Trophoblast cell (in vitro differentiated cells and primary cell): ENCODE measurements around the gene KCTD2.

Experiments
- DNase-seq, 2 donors: peaks; one replicate each; pipeline ENCODE4 v3.0.0-alpha.2; 2016
- H2AFZ ChIP-seq: 2 replicates; pipeline ENCODE4 v1.6.1; 2013; ENCODE audit warnings: low read length, moderate library complexity, mild to moderate bottlenecking; ENCODE audit not compliant: insufficient read depth, poor library complexity
- H2AK5ac ChIP-seq: 2 replicates; pipeline ENCODE4 v1.6.1; 2013; ENCODE audit warnings: mild to moderate bottlenecking, low read length
- H2BK120ac ChIP-seq: 2 replicates; pipeline ENCODE4 v1.6.1; 2013; ENCODE audit warnings: low read length, mild to moderate bottlenecking, moderate library complexity; ENCODE audit not compliant: insufficient read depth, poor library complexity
- H2BK12ac ChIP-seq: 2 replicates; pipeline ENCODE4 v1.6.1; 2013; ENCODE audit warnings: mild to moderate bottlenecking, low read length, moderate library complexity
- H2BK5ac ChIP-seq: 2 replicates; pipeline ENCODE4 v1.6.1; 2013; ENCODE audit warnings: low read length, low read depth, moderate library complexity, mild to moderate bottlenecking; ENCODE audit not compliant: poor library complexity
- H3K14ac ChIP-seq: 2 replicates; pipeline ENCODE4 v1.6.1; 2013; ENCODE audit warnings: mild to moderate bottlenecking, low read length
- H3K18ac ChIP-seq: 2 replicates; pipeline ENCODE4 v1.6.1; 2013; ENCODE audit warnings: mild to moderate bottlenecking, low read length
- H3K23ac ChIP-seq: 2 replicates; pipeline ENCODE4 v1.6.1; 2013; ENCODE audit warnings: low read length
- H3K27ac ChIP-seq: 2 replicates; pipeline ENCODE4 v1.5.1; 2013; ENCODE audit warnings: low read depth, mild to moderate bottlenecking, inconsistent platforms, low read length, moderate library complexity
- H3K27me3 ChIP-seq: 2 replicates; pipeline ENCODE4 v1.6.1; 2013; ENCODE audit warnings: inconsistent platforms, mild to moderate bottlenecking, low read length, moderate library complexity; ENCODE audit not compliant: insufficient read depth
- H3K36me3 ChIP-seq, 2 experiments: 1 replicate in 1 of 2; 2 replicates in 1 of 2; pipeline ENCODE4 v1.6.1; 2013; ENCODE audit warnings: low read length in 2 of 2, mild to moderate bottlenecking in 2 of 2, moderate library complexity in 1 of 2; ENCODE audit not compliant: insufficient read depth in 2 of 2, control insufficient read depth in 1 of 2
- H3K4ac ChIP-seq: 2 replicates; pipeline ENCODE4 v1.6.1; 2013; ENCODE audit warnings: low read depth, mild to moderate bottlenecking, low read length, moderate library complexity
- H3K4me1 ChIP-seq, 2 experiments: 1 replicate in 1 of 2; 2 replicates in 1 of 2; pipeline ENCODE4 v1.6.1; 2013; ENCODE audit warnings: low read length in 2 of 2, mild to moderate bottlenecking in 2 of 2, moderate library complexity in 1 of 2; ENCODE audit not compliant: insufficient read depth in 2 of 2, control insufficient read depth in 1 of 2
- H3K4me2 ChIP-seq: 2 replicates; pipeline ENCODE4 v1.6.1; 2013; ENCODE audit warnings: inconsistent platforms, mild to moderate bottlenecking, low read length, moderate library complexity
- H3K4me3 ChIP-seq: 2 replicates; pipeline ENCODE4 v1.5.1; 2013; ENCODE audit warnings: mild to moderate bottlenecking, low read depth, low read length, inconsistent platforms
- H3K79me1 ChIP-seq: one replicate; pipeline ENCODE4 v1.6.1; 2013; ENCODE audit warnings: low read length
- H3K79me2 ChIP-seq: 2 replicates; pipeline ENCODE4 v1.6.1; 2013; ENCODE audit warnings: low read length, mild to moderate bottlenecking; ENCODE audit not compliant: control insufficient read depth, insufficient read depth, poor library complexity
- H3K9ac ChIP-seq: 2 replicates; pipeline ENCODE4 v1.6.1; 2013; ENCODE audit warnings: mild to moderate bottlenecking, low read length
- H3K9me3 ChIP-seq: 2 replicates; pipeline ENCODE4 v1.6.1; 2013; ENCODE audit warnings: low read depth, mild to moderate bottlenecking, control low read depth, inconsistent platforms, low read length; ENCODE audit not compliant: insufficient read depth
- H4K12ac ChIP-seq: 2 replicates; pipeline ENCODE4 v1.6.1; 2013; ENCODE audit warnings: low read depth, mild to moderate bottlenecking, low read length, moderate library complexity
- H4K8ac ChIP-seq: 2 replicates; pipeline ENCODE4 v1.6.1; 2013; ENCODE audit warnings: low read depth, mild to moderate bottlenecking, low read length, moderate library complexity
- H4K91ac ChIP-seq: one replicate; pipeline ENCODE4 v1.6.1; 2013; ENCODE audit warnings: low read depth, mild to moderate bottlenecking, low read length, moderate library complexity
- WGBS: extraction: QIAGEN DNeasy Blood & Tissue Kit; methylation state at CpG from one replicate; pipeline ENCODE4 v1.1.7; 2013; ENCODE audit warnings: missing lambda C conversion rate; ENCODE audit not compliant: insufficient read length, insufficient coverage; ENCODE audit errors: extremely low coverage; 5-methylcytosine and 5-hydroxymethylcytosine counted together

KCTD2 gene

DNA sequence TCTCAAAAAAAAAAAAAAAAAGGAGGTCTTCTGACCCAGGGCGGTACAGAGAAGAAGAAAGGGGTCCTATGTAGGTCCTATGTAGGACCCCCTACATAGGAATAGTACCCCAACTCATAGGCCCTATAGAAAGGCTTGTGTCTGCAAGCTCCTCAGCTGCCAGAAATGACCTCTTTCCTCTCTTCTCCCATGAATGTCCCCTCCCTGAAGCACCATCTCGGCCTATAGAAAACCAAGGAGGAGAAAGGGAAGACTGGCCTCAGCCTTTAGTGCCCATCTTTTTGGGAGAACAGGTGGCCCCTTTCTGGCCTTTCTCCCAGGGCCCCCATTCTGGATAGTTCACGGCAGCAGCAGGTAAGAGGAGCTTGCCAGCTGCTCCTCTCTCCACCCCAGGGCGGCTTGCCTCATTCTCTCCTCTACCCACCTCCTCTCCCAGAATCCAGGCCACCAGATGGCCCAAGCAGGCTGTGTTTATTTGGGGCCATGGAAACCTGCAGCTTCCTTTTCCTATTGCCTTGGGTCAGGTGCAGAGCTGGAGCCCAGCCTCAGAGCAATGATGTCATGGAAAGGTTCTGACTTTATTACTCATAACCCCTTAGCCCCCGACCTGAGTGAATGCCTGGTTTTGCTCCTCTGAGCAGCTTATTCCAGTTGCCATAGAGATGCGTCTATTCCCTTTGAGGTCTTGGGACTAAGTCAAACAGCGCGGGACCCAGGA, 36.2 kb upstream of the KCTD2 start:
- Histone ChIP-seq H3K79me2 (peaks cover 5% of the 10 kb centered on the region), H3K27ac (no peak overlapping the region), H4K8ac (no peak overlapping the region), H3K9me3 (no peaks in the 10 kb centered on the region), H3K27me3 (no peaks in the 10 kb centered on the region), H3K4ac (no peak overlapping the region), H2AK5ac (no peak overlapping the region), H2AFZ (no peak overlapping the region), H2BK12ac (no peak overlapping the region), H2BK120ac (no peak overlapping the region), H3K9ac (no peak overlapping the region), H3K36me3 (no peaks in the 10 kb centered on the region), H2BK5ac (no peak overlapping the region), H3K4me3 (no peak overlapping the region), H3K23ac (no peak overlapping the region), H3K79me1 (peaks cover 12% of the 10 kb centered on the region), H4K91ac (no peak overlapping the region), H3K4me1 (peaks cover 15 to 23% of the 10 kb centered on the region in 2 experiments), H3K14ac (no peak overlapping the region), H3K4me2 (peak overlapping the region; percentile 4), H4K12ac (peak overlapping the region; percentile 37), H3K18ac (no peak overlapping the region)
- no CpG with 5 or more reads among the region's 8 CpGs for WGBS
- DNase-seq = peak; percentile 93 to 97

DNA sequence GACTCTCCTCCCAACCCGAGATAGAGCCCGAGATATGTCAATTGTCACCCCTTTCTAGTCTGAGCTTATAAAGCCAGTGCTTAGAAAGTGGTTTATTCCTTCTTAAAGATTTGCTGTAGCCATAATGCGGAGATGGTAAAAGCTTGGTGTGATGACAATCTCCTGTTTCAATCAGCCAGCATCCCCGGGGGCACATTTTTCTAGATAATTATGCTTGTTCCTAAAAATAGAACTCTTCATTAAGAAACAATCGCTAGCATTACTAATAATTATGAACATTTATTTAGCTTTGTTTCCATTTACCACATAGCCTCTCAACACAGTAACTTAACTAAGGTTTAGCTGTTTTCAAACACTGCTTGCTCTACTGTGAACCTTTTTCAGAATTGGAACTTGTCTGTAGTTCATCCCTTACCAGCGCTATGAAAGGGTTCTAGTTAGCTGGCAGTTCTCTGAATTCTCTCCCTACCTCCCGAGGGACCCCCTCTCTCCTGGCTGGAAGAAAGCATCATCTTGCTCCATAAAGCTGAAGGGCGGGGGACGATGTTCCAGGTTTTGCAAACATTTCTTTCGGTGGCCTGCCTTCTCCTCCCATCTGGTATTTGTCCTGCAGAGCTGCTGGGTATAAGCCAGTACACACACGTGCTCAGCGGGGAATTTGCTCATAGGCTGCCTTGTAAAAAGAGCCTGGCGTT, 35.5 kb upstream of the KCTD2 start:
- WGBS = no CpG with 5 or more reads among the region's 13 CpGs
- Histone ChIP-seq H3K36me3 (peaks cover 0 to 1% of the 10 kb centered on the region in 2 experiments), H3K4me1 (peaks cover 15 to 23% of the 10 kb centered on the region in 2 experiments), H3K4ac (no peak overlapping the region), H2AK5ac (no peak overlapping the region), H2BK120ac (no peak overlapping the region), H4K8ac (peak overlapping the region; percentile 98), H3K4me2 (peak overlapping the region; percentile 85), H4K91ac (peak overlapping the region; percentile 90), H3K79me1 (peaks cover 12% of the 10 kb centered on the region), H3K18ac (no peak overlapping the region), H3K27me3 (no peaks in the 10 kb centered on the region), H3K14ac (no peak overlapping the region), H3K79me2 (peaks cover 5% of the 10 kb centered on the region), H2AFZ (no peak overlapping the region), H3K4me3 (no peak overlapping the region), H4K12ac (peak overlapping the region; percentile 97), H3K23ac (no peak overlapping the region), H2BK5ac (no peak overlapping the region), H2BK12ac (no peak overlapping the region), H3K27ac (peak overlapping the region; percentile 82), H3K9me3 (no peaks in the 10 kb centered on the region), H3K9ac (no peak overlapping the region)
- peak; percentile 43 to 85 for DNase-seq

DNA sequence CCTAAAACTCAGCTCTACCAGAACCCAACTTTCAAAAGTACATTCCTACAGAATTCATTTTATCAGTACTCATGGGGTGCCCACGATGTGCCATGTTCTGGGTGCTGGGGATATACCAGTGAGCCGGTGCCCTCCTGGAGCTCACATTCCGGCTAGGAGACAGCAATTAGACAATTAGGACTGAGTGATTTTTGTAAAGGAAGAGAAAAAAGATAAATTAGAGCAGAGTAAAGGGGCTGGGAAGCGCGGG, 35.0 kb upstream of the KCTD2 start:
- H3K27ac ChIP-seq = peak overlapping the region; percentile 82
- H3K18ac ChIP-seq = peak overlapping the region; percentile 85
- H2BK12ac ChIP-seq = no peak overlapping the region
- H3K23ac ChIP-seq = no peak overlapping the region
- peak overlapping the region; percentile 86 for H3K4me3 ChIP-seq
- peak overlapping the region; percentile 8 for H3K9ac ChIP-seq
- H2AFZ ChIP-seq = peak overlapping the region; percentile 97
- H4K12ac ChIP-seq = peak overlapping the region; percentile 97
- no CpG with 5 or more reads among the region's 5 CpGs for whole genome bisulfite sequencing
- peak overlapping the region; percentile 90 for H4K91ac ChIP-seq
- peaks cover 5% of the 10 kb centered on the region for H3K79me2 ChIP-seq
- H3K36me3 ChIP-seq = peaks cover 0 to 2% of the 10 kb centered on the region in 2 experiments
- H3K79me1 ChIP-seq = peaks cover 12% of the 10 kb centered on the region
- H2BK120ac ChIP-seq = peak overlapping the region; percentile 76
- H3K4me2 ChIP-seq = peak overlapping the region; percentile 85
- DNase-seq = no peak
- H3K4me1 ChIP-seq = peaks cover 15 to 23% of the 10 kb centered on the region in 2 experiments
- peak overlapping the region; percentile 34 for H2BK5ac ChIP-seq
- peak overlapping the region; percentile 98 for H4K8ac ChIP-seq
- no peaks in the 10 kb centered on the region for H3K9me3 ChIP-seq
- no peak overlapping the region for H2AK5ac ChIP-seq
- peak overlapping the region; percentile 89 for H3K14ac ChIP-seq
- H3K4ac ChIP-seq = no peak overlapping the region
- H3K27me3 ChIP-seq = no peaks in the 10 kb centered on the region

DNA sequence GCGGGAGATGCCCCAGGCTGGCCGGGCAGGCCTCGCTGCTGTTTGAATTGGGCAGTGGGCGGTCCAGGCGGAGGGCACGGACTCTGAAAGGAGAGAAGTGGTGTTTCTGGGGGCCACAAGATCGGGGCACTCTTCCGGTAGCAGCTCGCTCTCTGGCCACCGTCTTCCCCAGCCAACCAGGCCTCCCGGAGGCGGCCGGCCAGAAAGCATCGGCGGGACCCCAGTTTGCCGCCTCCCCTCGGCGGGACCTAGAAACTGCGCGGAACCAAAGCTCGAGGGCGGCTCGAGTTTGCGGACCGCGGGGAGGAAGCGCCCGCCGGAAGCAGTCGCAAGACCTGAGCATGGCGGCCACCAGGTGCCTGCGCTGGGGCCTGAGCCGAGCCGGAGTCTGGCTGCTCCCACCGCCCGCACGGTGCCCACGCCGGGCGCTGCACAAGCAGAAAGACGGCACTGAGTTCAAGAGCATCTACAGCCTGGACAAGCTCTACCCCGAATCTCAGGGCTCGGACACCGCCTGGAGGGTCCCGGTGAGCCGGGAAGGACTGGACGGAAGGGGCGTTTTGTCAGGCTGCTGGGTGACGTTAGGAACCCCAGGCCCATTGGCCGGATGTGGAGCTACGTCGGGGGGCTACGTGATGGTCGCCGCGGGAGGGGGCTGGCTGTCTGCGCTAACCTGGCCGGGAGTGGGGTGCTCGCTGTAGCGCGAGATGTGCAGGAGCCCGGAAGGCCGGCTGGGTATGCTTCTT, 34.5 kb upstream of the KCTD2 start, which contains the start of gene MRPL58:
MRPL58 (plus strand) TSS at position 325 of the 746 bp plus-strand sequence; CDS start at position 342, 17 bp downstream.
- peak within 1 kb of the TSS; percentile 71 for H3K4ac ChIP-seq

More for the DNA sequence above, 34.5 kb upstream of the KCTD2 start, which contains the start of gene MRPL58:
- Histone ChIP-seq H2BK5ac (peak within 1 kb of the TSS; percentile 87), H3K23ac (no peak within 1 kb of the TSS), H3K79me1 (peaks cover 12% of the 10 kb centered on the region), H3K27me3 (no peaks in the 10 kb centered on the region), H3K14ac (peak within 1 kb of the TSS; percentile 89), H3K18ac (peak within 1 kb of the TSS; percentile 85), H4K8ac (peak within 1 kb of the TSS; percentile 98), H2AK5ac (no peak within 1 kb of the TSS), H3K4me2 (peak within 1 kb of the TSS; percentile 85), H4K91ac (peak within 1 kb of the TSS; percentile 90), H3K27ac (peak within 1 kb of the TSS; percentile 82), H3K79me2 (peaks cover 5% of the 10 kb centered on the region), H3K9ac (peak within 1 kb of the TSS; percentile 78), H3K4me1 (peaks cover 15 to 23% of the 10 kb centered on the region in 2 experiments), H2BK12ac (no peak within 1 kb of the TSS), H4K12ac (peak within 1 kb of the TSS; percentile 97), H3K36me3 (peaks cover 0 to 2% of the 10 kb centered on the region in 2 experiments), H3K9me3 (no peaks in the 10 kb centered on the region), H2AFZ (peak within 1 kb of the TSS; percentile 97), H3K4me3 (peak within 1 kb of the TSS; percentile 86), H2BK120ac (peak within 1 kb of the TSS; percentile 90)
- no CpG with 5 or more reads among the region's 63 CpGs for WGBS
- DNase-seq = peak; percentile 67 to 86
